Endothelial cell of umbilical vein (primary cell): ENCODE measurements around the gene PDZD4. TPM values are rescaled to one million over a fixed set of nuclear protein-coding genes. Genes with fewer than 3 reads are reported as not detected.

Experiments used
- BruUV-seq: library from RNA; stranded (reverse); fragments of 400-500 nt; replicated peaks from 2 replicates; lab custom pipeline; 2021; lab: Mats Ljungman, UMichigan
- CTCF ChIA-PET: fragments of 300-600, 350-600 bp; sonication (Branson Sonifier 250); formaldehyde crosslinking; loops from one replicate; lab custom pipeline; 2021; ENCODE audit warnings: antibody characterized with exemption, inconsistent platforms; lab: Charles Lee
- POLR2A ChIA-PET: fragments of 300-600, 350-600 bp; sonication (Branson Sonifier 250); formaldehyde crosslinking; loops from one replicate; lab custom pipeline; 2021; ENCODE audit warnings: antibody characterized with exemption, inconsistent platforms; lab: Charles Lee
- DNase-seq: peaks from one replicate; pipeline ENCODE4 v3.0.0-alpha.2; 2011; ENCODE audit warnings: low read depth, low spot score
- FAIRE-seq: peaks from 2 replicates; lab custom pipeline; 2011; peaks lifted over from hg19 to GRCh38; lab: Jason Lieb, UNC
- H2AFZ ChIP-seq: 2 replicates; pipeline ENCODE4 v1.6.0; 2012; ENCODE audit warnings: low read depth, low read length, control low read depth, inconsistent platforms
- H3K27ac ChIP-seq: 2 replicates; pipeline ENCODE4 v1.5.1; 2011; ENCODE audit warnings: low read depth, mild to moderate bottlenecking, control low read depth, low read length, moderate library complexity; ENCODE audit not compliant: insufficient read depth
- H3K27me3 ChIP-seq, 2 experiments: 2 replicates each; pipeline versions ENCODE4 v1.6.0 to v1.6.1; 2011; ENCODE audit warnings: low read length in 2 of 2, mixed read lengths in 1 of 2; ENCODE audit not compliant: control insufficient read depth in 2 of 2, insufficient read depth in 2 of 2
- H3K36me3 ChIP-seq, 2 experiments: 2 replicates in 1 of 2; 3 replicates in 1 of 2; pipeline ENCODE4 v1.5.1; 2011; ENCODE audit warnings: low read length in 2 of 2, mild to moderate bottlenecking in 1 of 2, moderate library complexity in 1 of 2; ENCODE audit not compliant: control insufficient read depth in 2 of 2, insufficient read depth in 2 of 2; ENCODE audit errors: extremely low read depth in 1 of 2
- H3K4me1 ChIP-seq: 3 replicates; pipeline ENCODE4 v1.5.1; 2011; ENCODE audit warnings: mild to moderate bottlenecking, low read length; ENCODE audit not compliant: control insufficient read depth, insufficient read depth; ENCODE audit errors: extremely low read depth
- H3K4me2 ChIP-seq: 2 replicates; pipeline ENCODE4 v1.6.1; 2011; ENCODE audit warnings: low read length, control low read depth, mixed read lengths; ENCODE audit not compliant: insufficient read depth
- H3K4me3 ChIP-seq, 3 experiments: fragments of 200-600 bp in 1 of 3; sonication (generic), shearing (Covaris generic) in 1 of 3; replicated peaks in 1 of 3; 2 replicates each; pipeline ENCODE4 v1.5.1; 2011 to 2016; ENCODE audit warnings: control low read depth in 3 of 3, low read length in 3 of 3, mild to moderate bottlenecking in 2 of 3, inconsistent platforms in 1 of 3, low read depth in 1 of 3, moderate library complexity in 1 of 3; ENCODE audit not compliant: insufficient read depth in 1 of 3
- H3K79me2 ChIP-seq: 2 replicates; pipeline ENCODE4 v1.6.0; 2012; ENCODE audit warnings: low read length, inconsistent platforms; ENCODE audit not compliant: control insufficient read depth, insufficient read depth
- H3K9ac ChIP-seq: replicated peaks from 2 replicates; pipeline ENCODE3; 2011; ENCODE audit warnings: low read length, control low read depth; ENCODE audit not compliant: insufficient read depth; ENCODE audit errors: extremely low read depth
- H3K9me1 ChIP-seq: replicated peaks from 3 replicates; pipeline ENCODE4 v1.6.0; 2011; ENCODE audit warnings: mild to moderate bottlenecking, low read length; ENCODE audit not compliant: control insufficient read depth, insufficient read depth; ENCODE audit errors: extremely low read depth
- H3K9me3 ChIP-seq: replicated peaks from 2 replicates; pipeline ENCODE4 v1.5.1; 2012; ENCODE audit warnings: low read length, inconsistent platforms; ENCODE audit not compliant: control insufficient read depth, insufficient read depth
- H4K20me1 ChIP-seq: replicated peaks from 2 replicates; pipeline ENCODE3; 2011; ENCODE audit warnings: mild to moderate bottlenecking, low read length; ENCODE audit not compliant: control insufficient read depth, insufficient read depth; ENCODE audit errors: extremely low read depth
- CTCF ChIP-seq, 2 donors: IDR thresholded peaks; 1 replicate in 1 of 2; 2 replicates in 1 of 2; pipeline ENCODE4 v1.5.1; 2011; ENCODE audit warnings: low read length in 2 of 2, mild to moderate bottlenecking in 2 of 2, moderate library complexity in 2 of 2, control low read depth in 1 of 2, inconsistent platforms in 1 of 2, low read depth in 1 of 2; ENCODE audit not compliant: insufficient read depth in 1 of 2; ENCODE audit errors: extremely low read depth in 1 of 2
- EZH2 ChIP-seq: IDR thresholded peaks from 2 replicates; pipeline ENCODE4 v1.6.1; 2012; ENCODE audit warnings: borderline replicate concordance, low read depth, mild to moderate bottlenecking, moderate library complexity, low read length, inconsistent platforms; ENCODE audit not compliant: severe bottlenecking
- FOS ChIP-seq: IDR thresholded peaks from 2 replicates; pipeline ENCODE4 v1.6.1; 2011; ENCODE audit warnings: mild to moderate bottlenecking, low read length, moderate library complexity, borderline replicate concordance; ENCODE audit not compliant: insufficient read depth
- GATA2 ChIP-seq: IDR thresholded peaks from 2 replicates; pipeline ENCODE4 v1.7.0; 2011; ENCODE audit warnings: low read depth, mild to moderate bottlenecking, moderate library complexity, mixed read lengths, low read length; ENCODE audit not compliant: insufficient read length, insufficient read depth
- MAX ChIP-seq: IDR thresholded peaks from 2 replicates; pipeline ENCODE4 v1.6.1; 2011; ENCODE audit not compliant: insufficient read depth, insufficient read length
- MYC ChIP-seq: IDR thresholded peaks from one replicate; pipeline ENCODE4 v1.6.1; 2011; ENCODE audit warnings: mild to moderate bottlenecking, low read depth, low read length
- POLR2A ChIP-seq: IDR thresholded peaks from 2 replicates; pipeline ENCODE4 v1.6.1; 2012; ENCODE audit warnings: low read depth, mild to moderate bottlenecking, control low read depth, low read length
- POLR2AphosphoS5 ChIP-seq: IDR thresholded peaks from 2 replicates; pipeline ENCODE4 v1.6.1; 2012; ENCODE audit warnings: low read depth, mild to moderate bottlenecking, control low read depth, low read length, moderate library complexity; ENCODE audit not compliant: insufficient read depth
- dilution Hi-C: fragments of 300-500 bp; cut with MboI; formaldehyde crosslinking; loops from one replicate; pipeline ENCODE4 v1.15.0; 2019; ENCODE audit warnings: low sequenced_read_pairs; ENCODE audit not compliant: extremely low pct_ligation_motif_present
- intact Hi-C: fragments of 100-400 bp; cut with micrococcal nuclease; formaldehyde crosslinking; loops from one replicate; pipeline ENCODE4 v1.10.0; 2022
- polyA plus RNA-seq, 4 experiments: library from polyadenylated mRNA; depleted of rRNA in 3 of 4; stranded (reverse) in 3 of 4; unstranded in 1 of 4; fragments of >200 nt; gene quantifications; 2 replicates each; pipeline versions ENCODE4 v1.2.1 to v1.2.3, GENCODE V29; 2011 to 2012; ENCODE audit warnings: missing spikeins in 1 of 4
- total RNA-seq: library from RNA; stranded (reverse); gene quantifications from 2 replicates; pipeline ENCODE4 v1.2.3, GENCODE V29; 2021

PDZD4 gene
- total and polyA plus RNA-seq, 2 donors (not counting 3 experiments of a cell fraction or from before 2014, with no cell fraction given), result 0.07 to 0.09 TPM

GRCh38 chrX:153831429-153832150 is 1.2 kb upstream of the PDZD4 start:
- POLR2A ChIA-PET, result no interaction called here
- TF ChIP-seq GATA2 (no peak), EZH2 (peak; percentile 54)

GRCh38 chrX:153830640-153831428 is 490 bp upstream of the PDZD4 start:
- no peak overlapping the region for H3K27ac ChIP-seq
- H3K9ac ChIP-seq, result no peak overlapping the region
- H4K20me1 ChIP-seq, result no peaks in the 10 kb centered on the region
- no peaks in the 10 kb centered on the region for H3K9me1 ChIP-seq
- CTCF ChIA-PET, result no interaction called here
- H3K4me1 ChIP-seq, result no peaks in the 10 kb centered on the region
- H3K36me3 ChIP-seq, result no peaks in the 10 kb centered on the region
- intact Hi-C loops (no loop called here), dilution Hi-C loops (no loop called here)
- no peak overlapping the region for H3K4me2 ChIP-seq
- H3K27me3 ChIP-seq, result peaks cover 31 to 38% of the 10 kb centered on the region in 2 experiments
- no TSS peak for BruUV-seq
- no peak for TF ChIP-seq POLR2AphosphoS5
- no peak for TF ChIP-seq MYC
- no peak for TF ChIP-seq FOS
- no peak for TF ChIP-seq MAX
- no peak for TF ChIP-seq CTCF (IDR thresholded peaks at IDR 0.05; ENCODE audit: extremely low read depth in 1 of 2, insufficient read depth in 1 of 2, low read depth in 1 of 2, low read length in 2 of 2)
- TF ChIP-seq EZH2, result peak; percentile 79
- TF ChIP-seq GATA2, result no peak
- no peak for TF ChIP-seq POLR2A
- H2AFZ ChIP-seq, result no peak overlapping the region
- no peak overlapping the region for H3K4me3 ChIP-seq
- DNase-seq, result no peak
- no peaks in the 10 kb centered on the region for H3K79me2 ChIP-seq
- no peaks in the 10 kb centered on the region for H3K9me3 ChIP-seq
- POLR2A ChIA-PET, result no interaction called here
- FAIRE-seq, result no peak

More at GRCh38 chrX:153831429-153832150, 1.2 kb upstream of the PDZD4 start:
- Histone ChIP-seq H3K27ac (no peak overlapping the region), H3K79me2 (no peaks in the 10 kb centered on the region), H4K20me1 (no peaks in the 10 kb centered on the region), H3K4me3 (no peak overlapping the region), H3K9ac (no peak overlapping the region), H3K9me1 (no peaks in the 10 kb centered on the region), H2AFZ (no peak overlapping the region), H3K9me3 (no peaks in the 10 kb centered on the region), H3K4me1 (no peaks in the 10 kb centered on the region), H3K27me3 (peaks cover 31 to 38% of the 10 kb centered on the region in 2 experiments), H3K4me2 (no peak overlapping the region), H3K36me3 (no peaks in the 10 kb centered on the region)
- no TSS peak for BruUV-seq
- dilution Hi-C loops (no loop called here), intact Hi-C loops (no loop called here)
- CTCF ChIA-PET, result no interaction called here
- DNase-seq (no peak), FAIRE-seq (no peak)
